ENCODE data around the gene ARFGEF3.

Gene ARFGEF3

DNA sequence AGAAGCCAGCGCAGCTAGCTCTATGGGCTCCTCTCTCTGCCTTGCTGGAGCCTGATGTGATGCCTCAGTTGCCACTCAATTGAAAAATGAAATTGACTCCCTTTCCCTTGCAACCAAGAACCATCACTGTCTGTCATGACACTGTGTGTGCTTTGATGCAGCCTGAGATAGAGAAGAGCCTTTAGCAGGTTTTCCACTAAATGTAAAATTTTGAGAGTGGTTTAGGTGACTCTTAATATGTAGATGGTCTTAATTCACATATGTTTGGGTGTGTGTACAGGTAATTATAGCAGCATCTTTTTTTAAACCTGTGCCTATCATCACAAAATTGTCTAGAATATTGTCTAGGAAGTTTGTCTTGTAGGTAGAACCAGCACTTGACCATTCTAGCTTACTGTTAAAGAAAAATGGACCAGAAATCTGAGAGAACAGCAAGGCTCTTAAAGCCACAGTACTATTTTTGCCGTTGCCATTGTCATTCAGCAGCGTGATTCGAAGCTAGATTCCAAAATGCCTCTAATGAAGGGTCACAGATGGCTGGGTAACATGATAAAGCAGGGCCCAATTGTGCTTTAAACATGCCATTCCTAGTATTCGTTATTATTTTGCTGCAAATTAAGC is 1.3 kb downstream of the ARFGEF3 start:
- no peak for DNase-seq (ENCODE audit: low read depth, low spot score)

DNA sequence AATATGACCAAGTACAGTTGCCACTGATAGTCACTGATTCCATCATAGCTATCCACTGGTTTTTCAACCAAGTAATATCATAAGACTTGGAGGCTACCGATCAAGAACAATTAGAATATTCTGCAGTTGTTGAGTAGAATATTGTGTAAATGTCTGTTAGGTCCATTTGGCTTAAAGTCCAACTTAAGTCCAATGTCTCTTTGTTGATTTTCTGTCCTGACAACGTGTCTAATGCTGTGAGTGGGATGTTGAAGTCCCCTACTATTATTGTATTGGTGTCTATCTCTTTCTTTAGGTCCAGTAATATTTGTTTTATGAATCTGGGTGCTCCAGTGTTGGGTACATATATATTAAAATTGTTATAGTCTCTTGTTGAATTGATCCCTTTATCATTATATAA is 13.9 kb downstream of the ARFGEF3 start:
- DNase-seq (ENCODE audit: low read depth, low spot score) = no peak

DNA sequence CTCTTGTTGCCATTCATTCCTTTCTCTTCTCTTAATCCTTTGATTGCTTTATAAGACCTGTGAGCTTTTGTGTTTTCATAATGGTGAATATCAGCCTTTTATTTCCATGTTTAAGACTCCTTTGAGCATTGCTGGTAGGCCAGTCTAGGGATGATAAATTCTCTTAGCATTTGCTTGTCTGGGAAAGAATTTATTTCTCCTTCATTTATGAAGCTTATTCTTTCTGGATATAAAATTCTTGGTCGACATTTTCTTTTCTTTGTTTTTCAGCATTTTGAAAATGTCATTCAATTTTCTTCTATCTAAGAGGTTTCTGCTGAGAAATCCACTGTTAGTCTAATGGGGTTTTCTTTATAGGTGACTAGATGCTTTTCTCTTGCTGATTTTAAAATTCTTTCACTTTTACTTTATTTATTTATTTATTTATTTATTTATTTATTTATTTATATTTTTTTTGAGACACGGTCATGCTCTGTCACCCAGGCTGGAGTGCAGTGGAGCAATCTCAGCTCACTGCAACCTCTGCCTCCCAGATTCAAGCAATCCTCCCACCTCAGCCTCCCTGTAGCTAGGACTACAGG is 15.0 kb downstream of the ARFGEF3 start:
- no peak for DNase-seq (ENCODE audit: low read depth, low spot score)

DNA sequence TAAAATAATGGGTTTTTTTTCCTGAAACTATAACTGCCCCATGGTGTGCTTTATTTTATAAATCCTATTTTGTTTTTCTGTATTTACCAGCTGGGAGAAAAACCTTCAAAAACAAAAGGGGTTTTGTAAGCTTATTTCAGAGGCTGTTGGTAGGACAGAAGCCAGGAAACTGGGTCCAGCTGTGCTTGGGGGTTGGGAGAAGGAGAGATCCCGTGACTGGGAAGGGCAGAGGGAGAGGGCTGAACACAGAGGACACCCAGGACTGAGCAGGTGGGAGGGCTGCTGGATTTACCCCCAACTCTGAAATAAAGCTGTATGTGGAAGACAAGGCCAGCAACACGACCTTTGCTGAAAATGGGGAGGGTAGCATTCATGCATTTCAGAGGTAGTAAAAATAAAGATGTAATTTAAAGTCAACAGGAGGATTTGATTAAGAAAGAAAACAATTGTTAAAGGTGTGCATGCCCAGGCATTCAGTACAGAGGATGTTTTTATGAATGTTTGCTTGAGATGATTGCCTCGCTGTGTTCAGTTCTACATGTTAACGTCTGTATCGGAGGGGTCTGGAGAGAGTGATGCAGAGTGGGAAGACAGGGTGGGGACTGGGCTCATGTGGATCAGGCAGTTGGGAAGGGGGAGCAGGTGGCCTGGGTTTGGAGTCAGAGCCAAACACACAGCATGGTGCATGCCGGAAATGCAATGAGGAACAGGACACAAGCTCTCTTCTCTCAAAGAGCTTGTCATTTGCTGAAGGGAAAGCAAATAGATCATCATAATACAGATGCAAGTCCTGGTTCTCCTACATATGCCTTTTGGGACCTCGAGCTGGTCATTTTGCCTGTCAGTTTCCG is 21.4 kb downstream of the ARFGEF3 start:
- DNase-seq (ENCODE audit: low read depth, low spot score) = no peak

DNA sequence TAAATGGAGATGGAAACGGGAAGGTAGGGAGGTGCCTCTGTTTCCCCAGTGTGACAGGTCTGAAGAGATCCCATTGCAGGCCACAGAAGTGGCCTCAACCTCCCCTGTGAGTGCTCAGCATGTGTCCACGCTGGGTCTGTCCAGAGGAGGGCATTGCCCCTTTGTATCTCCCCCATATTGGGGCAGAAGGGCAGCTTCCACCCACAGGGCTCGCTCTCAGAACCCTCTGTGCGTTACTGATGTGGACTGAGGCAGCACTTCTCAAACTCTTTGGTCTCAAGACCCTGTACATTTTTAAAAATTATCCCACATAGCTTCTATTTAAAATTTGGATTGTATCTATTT is 22.0 kb downstream of the ARFGEF3 start:
- DNase-seq (ENCODE audit: low read depth, low spot score) = no peak

DNA sequence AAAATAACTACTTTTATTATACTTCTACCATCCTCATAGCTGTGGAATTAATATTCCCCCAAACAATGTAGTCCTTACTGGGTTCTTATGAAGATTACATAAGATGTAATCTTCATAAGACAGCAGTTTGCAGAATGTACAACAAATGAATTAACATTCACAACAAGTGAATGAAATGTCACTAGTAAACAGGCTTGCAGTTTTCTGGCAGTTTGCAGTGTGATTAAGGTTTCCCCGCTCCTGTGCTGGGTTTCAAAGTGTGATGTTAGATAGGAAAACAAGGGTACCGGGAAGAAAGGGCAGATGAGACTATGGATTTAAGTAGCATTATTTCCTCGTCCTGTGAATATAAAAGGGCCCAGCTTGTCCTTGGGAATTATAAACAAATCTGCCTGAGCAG is 22.5 kb downstream of the ARFGEF3 start:
- no peak for DNase-seq (ENCODE audit: low read depth, low spot score)

DNA sequence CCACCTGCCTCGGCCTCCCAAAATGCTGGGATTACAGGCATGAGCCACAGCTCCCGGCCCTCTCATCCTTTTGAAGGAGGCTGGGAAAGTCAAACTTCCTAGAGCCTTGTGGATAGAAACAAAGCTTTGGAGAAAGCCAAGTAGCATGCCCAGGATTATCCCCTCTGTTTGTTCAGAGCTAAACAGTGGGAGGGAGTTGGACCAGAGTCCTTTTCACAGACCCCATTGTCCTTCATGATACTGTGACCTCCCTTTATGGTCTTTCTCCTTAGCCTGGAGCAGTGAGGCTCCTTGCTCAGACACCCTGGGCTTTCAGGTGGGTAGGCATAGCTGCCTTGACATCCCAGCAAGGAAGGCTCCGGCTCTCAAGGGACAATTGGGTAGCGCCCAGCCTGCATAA is 25.4 kb downstream of the ARFGEF3 start:
- no peak for DNase-seq (ENCODE audit: low read depth, low spot score)

DNA sequence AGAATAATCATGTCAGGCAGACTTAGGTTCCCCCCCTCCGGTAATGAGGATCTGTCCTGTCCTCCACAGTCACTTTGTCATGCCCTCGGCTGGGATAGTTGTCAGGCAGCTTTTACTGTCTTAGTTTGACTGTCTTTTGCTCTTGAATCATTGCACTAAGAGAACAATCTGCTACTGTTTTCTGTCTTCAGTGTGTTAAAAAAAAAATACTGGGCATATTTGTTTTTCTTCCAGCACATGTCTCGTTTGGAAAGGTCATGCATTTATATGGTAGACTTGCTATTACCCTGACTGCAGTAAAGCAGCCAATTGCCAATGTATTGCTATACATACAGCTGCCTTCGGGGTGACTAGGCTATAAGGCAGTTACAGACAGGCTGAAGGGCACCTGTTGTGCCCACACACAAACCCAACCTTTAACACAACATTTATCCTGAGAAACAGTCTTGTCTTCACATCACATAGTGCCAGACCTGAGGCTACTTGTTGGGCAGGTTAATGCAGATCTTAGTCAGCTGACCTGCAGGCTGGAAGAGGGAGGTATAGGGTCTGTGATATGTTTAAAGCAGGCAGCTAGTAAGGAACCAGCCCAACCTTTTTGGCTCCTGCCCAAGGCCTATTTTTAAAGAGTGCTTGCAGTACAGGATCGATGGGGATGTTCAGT is 26.7 kb downstream of the ARFGEF3 start:
- DNase-seq (ENCODE audit: low read depth, low spot score) = no peak

DNA sequence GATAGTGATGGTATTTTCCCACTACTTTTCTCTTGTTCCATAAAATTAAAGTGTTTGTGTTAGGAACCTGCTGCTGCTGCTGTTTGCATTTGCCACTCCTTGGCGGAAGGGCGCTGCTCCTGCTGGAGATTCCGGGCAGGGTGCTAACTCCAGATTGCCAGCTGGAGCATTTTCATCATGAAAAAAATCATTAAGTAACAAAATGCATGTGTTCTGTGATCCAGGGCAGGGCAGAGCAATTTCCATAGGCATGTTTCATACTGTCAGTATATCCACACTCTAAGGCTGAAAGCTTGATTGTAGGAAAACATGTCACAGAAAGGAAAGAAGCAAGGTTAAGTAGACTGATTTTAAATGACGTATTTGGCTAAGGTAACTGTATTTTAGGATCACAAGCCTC is 32.5 kb downstream of the ARFGEF3 start:
- no peak for DNase-seq (ENCODE audit: low read depth, low spot score)

DNA sequence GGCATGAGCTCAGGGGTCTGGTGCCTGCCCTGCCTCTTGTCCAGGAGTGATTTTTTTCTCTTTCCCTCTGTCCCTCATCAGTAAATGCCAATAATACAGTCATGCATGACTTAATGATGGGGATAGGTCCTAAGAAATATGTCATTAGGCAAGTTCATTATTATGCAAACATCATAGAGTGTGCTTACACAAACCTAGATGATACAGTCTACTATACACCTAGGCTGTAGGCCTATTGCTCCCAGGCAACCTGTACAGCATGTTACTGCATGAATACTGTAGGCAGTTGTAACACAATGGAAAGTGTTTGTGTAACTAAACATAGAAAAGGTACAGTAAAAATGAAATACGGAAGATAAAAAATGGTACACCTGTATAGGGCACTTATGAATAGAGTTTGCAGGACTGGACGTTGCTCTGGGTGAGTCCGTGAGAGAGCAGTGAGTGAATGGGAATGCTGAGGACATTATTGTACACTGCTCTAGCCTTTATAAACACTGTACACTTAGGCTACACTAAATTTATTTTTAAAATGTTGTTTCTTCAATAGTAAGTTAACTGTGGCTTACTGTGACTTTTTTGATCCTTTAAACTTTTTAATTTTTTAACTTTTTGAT is 34.5 kb downstream of the ARFGEF3 start:
- DNase-seq (ENCODE audit: low read depth, low spot score) = no peak

DNA sequence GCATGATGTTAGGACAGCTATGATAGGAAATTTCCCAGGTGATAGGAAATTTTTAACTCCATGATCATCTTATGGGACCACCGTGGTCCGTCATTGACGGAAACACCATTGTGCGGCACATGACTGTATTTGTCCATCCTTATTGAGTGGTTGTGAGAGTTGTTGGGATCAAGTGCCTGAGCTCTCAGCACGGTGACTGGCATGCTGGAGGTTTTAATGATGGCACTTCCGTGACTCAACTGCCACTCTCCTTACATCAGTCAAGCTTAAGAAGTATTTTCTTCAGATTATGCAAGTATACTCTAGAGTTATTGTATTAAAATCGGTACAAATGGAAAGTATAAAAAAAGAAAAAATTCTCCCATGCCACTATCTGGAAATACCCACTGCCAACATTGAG is 35.8 kb downstream of the ARFGEF3 start:
- DNase-seq (ENCODE audit: low read depth, low spot score) = no peak

DNA sequence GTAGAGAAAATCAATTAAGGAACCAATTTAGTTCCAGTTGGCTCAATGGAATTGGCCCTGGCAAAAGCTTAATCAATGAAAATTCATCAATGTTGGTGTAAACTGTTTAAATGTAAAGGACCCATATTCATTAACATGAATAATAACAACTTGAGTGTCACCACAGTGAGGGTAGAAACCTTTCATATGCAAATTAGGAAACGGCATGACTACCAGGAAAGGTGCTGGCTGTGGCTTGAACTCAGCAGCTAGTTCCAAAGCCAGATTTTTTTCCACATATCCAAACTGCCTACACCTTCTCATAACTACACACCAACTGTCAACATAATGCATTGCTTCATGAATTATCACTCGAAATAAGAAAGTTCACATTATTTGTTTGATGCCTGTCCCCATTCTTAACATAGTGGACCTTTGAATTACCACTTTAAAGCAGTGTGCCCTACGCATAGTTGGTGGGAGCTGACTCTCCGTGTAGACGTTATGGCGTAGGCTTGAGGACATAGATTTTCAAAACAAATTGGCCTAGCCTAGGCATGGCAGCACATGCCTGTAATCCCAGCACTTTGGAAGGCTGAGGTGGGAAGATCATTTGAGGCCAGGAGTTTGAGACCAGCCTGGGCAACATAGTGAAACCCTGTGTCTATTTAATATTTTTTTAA is 36.8 kb downstream of the ARFGEF3 start:
- DNase-seq (ENCODE audit: low read depth, low spot score) = no peak

DNA sequence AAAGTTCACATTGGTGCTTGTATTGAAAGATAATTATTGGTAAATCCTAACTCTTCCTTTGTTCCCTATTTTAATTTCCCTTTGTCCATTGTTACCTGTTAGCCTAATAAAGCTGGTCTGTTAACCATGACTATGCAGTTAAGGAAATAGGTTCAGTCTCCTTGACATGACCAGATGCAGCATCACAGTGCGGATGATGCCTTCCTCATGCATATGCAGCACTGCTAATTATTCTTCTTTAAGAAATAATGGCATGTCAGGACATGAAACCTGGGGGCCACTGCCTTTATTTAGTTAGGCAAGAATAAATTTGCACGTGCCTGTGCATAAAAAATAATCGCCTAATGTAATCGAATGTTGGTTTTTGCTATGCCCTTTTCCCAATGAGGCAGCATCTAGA is 40.1 kb downstream of the ARFGEF3 start:
- DNase-seq (ENCODE audit: low read depth, low spot score) = no peak

DNA sequence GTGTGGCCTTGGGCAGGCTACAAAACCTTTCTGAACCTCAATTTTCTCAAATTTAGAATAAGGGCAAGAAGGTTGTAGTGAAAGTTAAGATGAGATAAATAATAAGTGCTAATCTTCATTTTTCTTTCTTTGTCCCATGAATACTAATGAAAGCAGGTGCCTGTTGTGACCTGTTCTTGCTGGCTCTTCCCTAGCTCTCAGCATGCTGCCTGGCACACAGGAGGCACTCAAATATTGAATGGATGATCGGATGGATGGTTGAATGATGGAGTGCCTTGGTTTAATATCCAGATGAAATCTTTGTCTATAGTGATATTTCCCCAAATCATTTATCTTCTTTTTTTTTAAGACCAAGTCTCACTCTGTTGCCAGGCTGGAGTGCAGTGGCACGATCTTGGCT is 41.6 kb downstream of the ARFGEF3 start:
- no peak for DNase-seq (ENCODE audit: low read depth, low spot score)

DNA sequence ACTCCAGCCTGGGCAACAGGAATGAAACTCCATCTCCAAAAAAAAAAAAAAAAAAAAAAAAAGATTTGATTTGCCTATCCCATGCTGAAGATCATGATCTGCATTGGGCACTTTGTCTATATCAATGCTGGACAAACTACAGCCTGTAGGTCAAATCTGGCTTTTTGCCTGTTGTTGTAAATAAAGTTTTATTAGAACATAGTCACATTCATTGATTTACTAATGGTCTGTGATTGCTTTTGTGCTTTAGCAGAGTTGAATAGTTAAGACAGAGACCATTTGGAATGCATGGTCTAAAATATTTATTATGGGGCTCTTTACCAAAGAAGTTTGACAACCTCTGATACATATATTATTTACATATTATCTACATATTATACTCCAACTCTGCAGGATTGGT is 42.6 kb downstream of the ARFGEF3 start:
- DNase-seq (ENCODE audit: low read depth, low spot score) = no peak

DNA sequence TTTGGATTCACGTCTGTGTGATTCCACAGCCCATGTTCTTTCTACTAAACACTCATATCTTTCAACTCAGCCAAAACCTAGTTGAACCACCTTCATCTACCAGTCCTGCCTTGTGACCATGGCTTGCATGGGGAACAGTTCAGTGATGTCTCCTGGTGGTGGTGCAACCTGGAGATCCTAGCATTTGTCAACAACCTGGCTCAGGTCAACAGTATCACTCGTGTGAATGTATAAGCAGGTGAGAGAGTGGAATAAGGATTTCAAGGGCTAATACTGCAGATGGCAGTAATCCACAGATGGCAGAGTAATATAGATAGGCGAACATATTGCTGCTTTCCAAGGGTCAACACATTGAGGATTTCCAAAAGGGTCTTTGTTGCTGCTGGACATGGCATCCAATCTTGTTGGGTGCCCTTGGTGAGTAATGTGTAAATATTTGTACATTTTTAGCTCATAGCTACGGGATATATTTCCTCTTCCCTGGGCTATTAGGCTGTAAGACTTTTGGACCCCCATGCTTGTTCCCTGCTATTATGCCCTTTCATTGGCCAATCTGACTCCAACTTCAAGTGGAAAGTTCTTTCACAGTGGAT is 43.1 kb downstream of the ARFGEF3 start:
- DNase-seq (ENCODE audit: low read depth, low spot score) = no peak

DNA sequence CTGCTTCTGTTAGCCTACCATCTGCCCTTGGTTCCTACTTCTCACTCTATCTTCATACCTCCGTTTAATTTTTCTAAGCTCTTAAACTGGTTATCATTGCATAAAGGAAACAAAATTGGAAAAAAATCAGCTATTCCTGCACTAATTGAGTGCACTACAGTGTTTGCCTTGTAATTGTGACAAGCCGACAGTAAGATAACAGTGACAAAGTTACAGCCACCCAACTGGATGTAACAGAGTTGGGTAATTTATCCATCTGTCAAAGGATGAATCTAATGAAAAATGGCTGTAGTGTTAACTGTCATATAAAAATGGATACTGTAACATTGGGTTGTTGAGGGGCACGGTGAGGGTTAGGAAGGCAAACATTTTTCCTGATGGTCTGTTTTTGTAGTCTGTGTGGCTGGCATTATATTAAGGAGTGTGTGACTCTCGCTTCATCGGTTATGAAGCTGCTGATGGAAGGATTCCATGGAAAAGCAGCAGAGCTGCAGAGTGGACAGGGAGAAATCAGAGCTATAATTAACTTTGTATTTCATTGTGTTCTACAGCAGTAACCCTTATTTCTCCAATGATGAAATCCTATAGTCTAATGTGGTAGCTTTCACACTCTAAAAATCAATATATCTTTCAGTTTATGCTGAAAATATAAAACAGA is 43.8 kb downstream of the ARFGEF3 start:
- DNase-seq (ENCODE audit: low read depth, low spot score) = no peak

DNA sequence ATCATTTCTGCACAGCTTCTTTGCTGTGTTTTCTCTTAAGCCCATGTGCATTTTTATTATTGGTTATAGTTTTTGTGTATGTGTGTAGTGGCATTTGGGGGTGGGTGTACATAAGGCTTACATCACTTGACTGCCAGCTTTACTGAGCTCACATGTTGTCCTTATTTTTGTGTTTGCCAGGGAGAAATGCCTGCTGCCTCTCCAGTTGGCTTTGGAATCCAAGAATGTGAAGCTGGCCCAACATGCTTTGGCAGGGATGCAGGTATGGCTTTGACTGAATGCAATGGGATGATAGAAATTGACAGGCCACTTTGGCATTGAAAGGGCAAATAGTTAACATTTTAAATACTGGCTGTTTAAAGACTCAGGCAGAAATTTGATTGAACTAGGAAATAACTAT is 45.1 kb downstream of the ARFGEF3 start:
- no peak for DNase-seq (ENCODE audit: low read depth, low spot score)

DNA sequence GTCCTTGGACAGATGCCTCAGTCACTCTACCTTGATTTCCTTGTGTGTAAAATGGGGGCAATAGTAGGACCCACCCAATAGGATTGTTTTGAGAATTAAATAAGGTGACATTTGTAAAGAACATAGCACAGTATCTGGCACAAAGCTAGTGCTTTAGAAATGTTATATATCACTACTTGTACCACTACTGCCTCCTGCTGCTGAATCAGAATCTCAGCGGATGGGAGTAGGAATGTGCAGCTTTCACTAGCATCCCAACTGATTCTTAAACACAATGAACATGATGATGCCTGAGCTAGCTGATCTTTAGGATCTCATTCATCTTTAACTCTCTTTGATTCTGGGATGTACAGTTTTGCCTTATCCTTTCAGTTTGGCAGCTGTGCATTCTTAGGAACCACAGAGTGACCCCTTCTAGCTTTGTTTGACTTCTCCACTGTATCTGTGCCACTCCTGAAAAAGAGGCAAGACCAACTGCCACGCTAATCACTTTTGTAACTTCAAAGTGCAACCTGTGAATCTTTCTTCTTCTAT is 49.4 kb downstream of the ARFGEF3 start:
- DNase-seq (ENCODE audit: low read depth, low spot score) = no peak

DNA sequence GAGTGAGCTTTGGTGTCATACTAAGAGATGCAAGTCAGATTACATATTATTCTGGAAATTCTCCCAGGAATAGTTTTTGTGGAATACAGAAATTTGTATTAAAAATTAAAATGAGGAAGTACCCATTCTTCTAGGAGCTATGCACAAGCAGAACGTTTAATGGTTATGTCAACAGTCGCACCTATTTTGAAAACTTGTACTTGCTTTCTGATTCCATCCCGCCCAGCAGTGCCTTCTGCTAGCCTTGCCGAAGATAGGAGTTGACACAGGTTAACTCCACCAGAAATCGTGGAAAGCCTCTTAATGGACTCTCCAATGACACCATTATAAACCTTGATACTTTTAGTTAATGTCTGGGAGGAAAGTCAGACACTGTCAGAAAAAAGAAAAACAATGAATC is 49.9 kb downstream of the ARFGEF3 start:
- DNase-seq (ENCODE audit: low read depth, low spot score) = no peak
